Endometrial microvascular endothelial cells (primary cell): Measurements from ENCODE around the gene PCDH12. TPM values are rescaled to one million over a fixed set of nuclear protein-coding genes. Genes with fewer than 3 reads are reported as not detected.

Experiments
- in situ Hi-C: cut with HindIII; loops from 2 replicates; pipeline ENCODE4 v1.10.0; 2017; ENCODE audit warnings: low sequenced_read_pairs, low pct_unique_long_range_greater_than_20kb; ENCODE audit errors: inconsistent ontology term
- total RNA-seq: library from RNA; depleted of rRNA; stranded (reverse); fragments of >200 nt; gene quantifications from one replicate; pipeline ENCODE4 v1.2.3, GENCODE V29; 2015; ENCODE audit errors: inconsistent ontology term

Gene PCDH12
- total RNA-seq, 1 donor from 2014 or later, result 7.7 TPM

- in situ Hi-C loops, result no loop called here
Measured at GRCh38 chr5:141916522-141916921, 41.5 kb downstream of the PCDH12 start.

GRCh38 chr5:141915881-141916336 lies 42.1 kb downstream of the PCDH12 start:
- in situ Hi-C loops, result no loop called here

GRCh38 chr5:141914797-141915196 lies 43.2 kb downstream of the PCDH12 start:
- in situ Hi-C loops, result no loop called here

GRCh38 chr5:141914199-141914743 lies 43.7 kb downstream of the PCDH12 start:
- in situ Hi-C loops, result no loop called here

GRCh38 chr5:141913560-141914198 lies 44.3 kb downstream of the PCDH12 start:
- in situ Hi-C loops, result no loop called here

- in situ Hi-C loops, result no loop called here
Measured at GRCh38 chr5:141910271-141910673, 47.7 kb downstream of the PCDH12 start.

GRCh38 chr5:141909212-141909611 lies 48.8 kb downstream of the PCDH12 start:
- in situ Hi-C loops, result no loop called here

- in situ Hi-C loops, result no loop called here
Measured at GRCh38 chr5:141908796-141909195, 49.2 kb downstream of the PCDH12 start.

GRCh38 chr5:141906972-141907371 lies 51.0 kb downstream of the PCDH12 start:
- in situ Hi-C loops, result no loop called here

GRCh38 chr5:141906517-141906916 lies 51.5 kb downstream of the PCDH12 start:
- in situ Hi-C loops, result no loop called here

- in situ Hi-C loops, result no loop called here
Measured at GRCh38 chr5:141904551-141904950, 53.5 kb downstream of the PCDH12 start.

GRCh38 chr5:141903261-141903660 lies 54.7 kb downstream of the PCDH12 start:
- in situ Hi-C loops, result no loop called here

GRCh38 chr5:141902015-141902814 lies 55.8 kb downstream of the PCDH12 start:
- in situ Hi-C loops, result no loop called here

GRCh38 chr5:141898448-141899049 lies 59.5 kb downstream of the PCDH12 start:
- in situ Hi-C loops, result no loop called here

GRCh38 chr5:141897425-141897824 lies 60.6 kb downstream of the PCDH12 start:
- in situ Hi-C loops, result no loop called here

Other genes with a start within 250 kb of the PCDH12 start
- gene PCDH1, start 79.8 kb downstream of the PCDH12 start, total RNA-seq, result 94.1 TPM
- 54.9 TPM for gene DELE1, start 34.3 kb downstream of the PCDH12 start, total RNA-seq
- 56.1 TPM for gene RNF14, start 10.9 kb upstream of the PCDH12 start, total RNA-seq
- gene GNPDA1, start 54.8 kb upstream of the PCDH12 start, total RNA-seq, result 155 TPM
- gene NDFIP1, start 150.6 kb upstream of the PCDH12 start, total RNA-seq, result 62.1 TPM